ENCODE measurements around the gene OCA2.
"Not testable (repeated sequence)": the region's sequence is repeated elsewhere in the genome, so short reads cannot be mapped to it uniquely, and the experiment has no call there.

The OCA2 gene

GRCh38 chr15:27725731-27726130, 373.4 kb downstream of the OCA2 start:
- no peak for DNase-seq (ENCODE audit: low read depth)

- DNase-seq (ENCODE audit: low read depth): no peak
Observed at GRCh38 chr15:27723821-27724220, 375.3 kb downstream of the OCA2 start.

GRCh38 chr15:27722102-27722501, 377.0 kb downstream of the OCA2 start:
- no peak for DNase-seq (ENCODE audit: low read depth)

GRCh38 chr15:27714675-27715074, 384.4 kb downstream of the OCA2 start:
- no peak for DNase-seq (ENCODE audit: low read depth)

GRCh38 chr15:27713850-27714249, 385.3 kb downstream of the OCA2 start:
- not testable (repeated sequence) for DNase-seq (ENCODE audit: low read depth)

- DNase-seq (ENCODE audit: low read depth): no peak
Observed at GRCh38 chr15:27707257-27707656, 391.9 kb downstream of the OCA2 start.

GRCh38 chr15:27706300-27706699, 392.8 kb downstream of the OCA2 start:
- no peak for DNase-seq (ENCODE audit: low read depth)

- DNase-seq (ENCODE audit: low read depth): no peak
Observed at GRCh38 chr15:27705056-27705455, 394.1 kb downstream of the OCA2 start.

Measured in HS-27A (cell line).